GM18511 (cell line): ENCODE data around the gene SRCAP.
A peak's percentile ranks its signal among the peaks of the same experiment; 100 is the strongest.

Experiments
- ATAC-seq: cut with Tn5 transposase; IDR thresholded peaks from one replicate; pipeline ENCODE4 v1.9.1; 2021; ENCODE audit warnings: mild to moderate bottlenecking, moderate library complexity; ENCODE audit not compliant: unreplicated experiment

SRCAP gene

GRCh38 chr16:30698816-30699614, at the start of gene SRCAP:
TSS of gene SRCAP (plus strand) at chr16:30699171. CDS start at chr16:30700825, 1,654 bp downstream.
- ATAC-seq, result peak; percentile 40

GRCh38 chr16:30649725-30650368, 49.1 kb upstream of the SRCAP start:
- ATAC-seq, result peak; percentile 15

DNA sequence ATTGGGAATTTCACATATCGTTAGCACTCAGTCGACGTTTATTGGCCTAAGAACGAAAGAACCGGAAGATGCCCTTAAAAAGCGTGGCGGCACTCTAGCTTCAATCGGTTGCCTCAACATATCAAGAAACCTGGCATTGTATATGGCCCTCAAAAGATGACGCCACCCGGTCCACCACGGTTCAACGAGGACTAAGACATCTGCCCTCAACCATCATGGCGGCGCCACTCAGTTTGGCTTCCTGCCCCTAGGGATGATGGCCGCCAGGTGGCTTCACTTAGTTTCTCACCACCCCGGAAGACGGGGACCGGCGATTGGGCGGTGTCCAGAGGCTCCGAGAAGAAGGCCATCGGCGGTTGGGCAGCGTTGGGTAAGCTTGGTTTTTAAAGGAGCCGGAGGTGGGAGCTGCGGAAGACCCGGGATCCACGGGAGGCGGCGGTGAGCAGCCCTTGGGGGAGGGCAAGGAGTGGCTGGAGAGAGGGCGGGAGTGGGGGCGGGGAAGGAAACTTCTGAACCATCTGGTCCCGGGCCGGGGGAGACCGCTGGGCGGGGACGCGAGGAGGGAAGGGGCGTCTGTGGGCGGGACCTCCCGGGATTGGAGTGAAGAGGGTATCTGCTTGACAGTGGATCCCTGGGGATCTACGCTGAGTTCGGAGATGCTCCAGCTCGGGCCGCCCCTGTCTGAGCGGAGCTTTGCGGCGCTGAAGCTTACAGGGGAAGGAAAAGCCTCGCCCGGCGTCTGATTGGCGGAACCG, 48.4 kb upstream of the SRCAP start, which contains the start of gene PRR14:
Gene PRR14, plus strand, starts transcription at position 592 of the 755 bp plus-strand sequence. CDS start 686 bp downstream, outside the sequence.
- ATAC-seq, result peak; percentile 72

DNA sequence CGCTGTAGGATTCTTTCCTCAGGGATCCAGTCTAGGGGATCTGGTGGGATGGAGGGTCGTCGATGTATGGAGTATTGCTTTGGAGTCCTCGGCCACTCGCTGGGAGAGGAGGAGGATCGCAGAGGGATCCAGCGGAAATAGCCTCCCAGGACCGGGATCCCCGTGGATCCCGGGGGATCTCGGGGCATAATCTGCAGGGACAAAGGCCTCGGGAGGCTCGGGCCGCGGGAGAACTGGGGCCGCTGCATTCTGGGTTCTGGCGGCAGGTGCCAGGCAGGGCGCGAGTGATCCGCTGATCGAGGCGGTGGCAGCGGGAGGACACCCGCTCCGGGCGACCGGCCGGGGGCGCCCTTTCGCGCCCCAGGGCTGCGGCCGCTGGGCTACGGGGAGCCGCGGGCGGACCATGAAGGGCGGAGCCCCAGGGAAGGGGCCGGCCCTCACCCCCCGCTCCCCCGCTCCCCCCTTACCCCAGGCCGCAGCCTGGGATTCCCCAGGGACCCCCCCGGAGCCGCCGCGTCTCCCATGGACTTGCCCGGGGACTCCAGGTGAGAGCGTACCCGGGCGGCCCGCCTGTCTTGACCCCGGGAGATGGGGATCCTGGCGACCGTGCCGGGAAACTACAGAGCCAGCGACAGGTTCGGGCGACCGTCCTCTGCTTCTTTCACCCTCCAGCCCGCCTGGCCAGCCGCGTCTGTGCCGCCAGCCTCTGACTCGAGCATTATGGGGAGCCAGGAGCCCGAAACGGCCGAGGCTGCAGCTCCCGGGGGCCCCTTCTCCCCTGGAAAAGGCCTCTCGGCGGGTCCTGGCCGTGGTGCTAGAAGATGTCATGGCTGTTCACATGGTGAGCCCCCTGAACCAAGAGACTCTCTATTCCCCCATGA, 47.6 kb upstream of the SRCAP start:
- ATAC-seq, result peak; percentile 61

DNA sequence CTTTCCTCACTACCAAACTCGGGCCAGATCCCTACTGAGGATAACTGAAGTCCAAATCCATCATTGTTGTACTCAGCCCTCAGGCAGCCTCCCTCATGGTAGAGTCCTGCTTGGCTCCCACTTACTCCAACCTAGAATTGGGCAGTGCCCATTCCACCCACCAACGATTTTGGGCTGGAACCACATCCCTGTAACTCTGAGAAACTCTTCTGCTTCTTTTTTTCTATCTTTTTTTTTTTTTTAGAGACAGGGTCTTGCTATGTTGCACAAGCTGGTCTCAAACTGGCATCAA, 47.0 kb upstream of the SRCAP start:
- no peak for ATAC-seq

- no peak for ATAC-seq
These were observed 46.3 kb upstream of the SRCAP start for GRCh38 chr16:30652718-30653117.

DNA sequence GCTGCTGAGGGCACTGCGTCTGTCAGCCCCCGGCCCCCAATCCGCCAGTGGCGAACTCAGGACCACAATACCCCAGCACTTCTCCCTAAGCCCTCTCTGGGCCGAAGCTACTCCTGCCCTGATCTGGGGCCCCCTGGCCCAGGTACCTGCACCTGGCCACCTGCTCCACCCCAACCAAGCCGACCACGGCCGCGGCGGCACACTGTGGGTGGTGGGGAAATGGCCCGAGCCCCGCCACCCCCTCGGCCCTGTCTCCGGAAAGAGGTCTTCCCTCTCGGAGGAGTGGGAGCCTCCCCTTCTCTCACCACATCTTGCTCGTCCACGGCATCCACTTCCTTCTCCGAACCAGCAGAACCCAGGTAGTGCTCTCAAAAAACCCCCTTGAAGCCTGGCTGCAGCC, 44.1 kb upstream of the SRCAP start:
- no peak for ATAC-seq

GRCh38 chr16:30655815-30656347, 43.1 kb upstream of the SRCAP start:
- ATAC-seq, result no peak

DNA sequence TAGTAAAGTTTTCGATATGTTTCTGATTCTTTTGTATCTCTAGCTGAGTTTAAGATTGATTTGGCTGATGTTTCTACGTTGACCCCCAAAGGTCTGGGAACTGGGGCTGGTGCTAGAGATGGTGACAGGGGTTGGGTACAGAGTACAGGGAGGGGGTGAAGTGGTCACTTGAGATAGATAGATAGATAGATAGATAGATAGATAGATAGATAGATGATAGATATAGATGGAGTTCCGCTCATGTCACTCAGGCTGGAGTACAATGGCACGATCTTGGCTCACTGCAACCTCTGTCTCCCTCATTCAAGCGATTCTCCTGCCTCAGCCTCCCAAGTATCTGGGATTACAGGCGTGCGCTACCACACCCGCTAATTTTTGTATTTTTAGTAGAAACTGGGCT, 42.6 kb upstream of the SRCAP start:
- ATAC-seq, result no peak

DNA sequence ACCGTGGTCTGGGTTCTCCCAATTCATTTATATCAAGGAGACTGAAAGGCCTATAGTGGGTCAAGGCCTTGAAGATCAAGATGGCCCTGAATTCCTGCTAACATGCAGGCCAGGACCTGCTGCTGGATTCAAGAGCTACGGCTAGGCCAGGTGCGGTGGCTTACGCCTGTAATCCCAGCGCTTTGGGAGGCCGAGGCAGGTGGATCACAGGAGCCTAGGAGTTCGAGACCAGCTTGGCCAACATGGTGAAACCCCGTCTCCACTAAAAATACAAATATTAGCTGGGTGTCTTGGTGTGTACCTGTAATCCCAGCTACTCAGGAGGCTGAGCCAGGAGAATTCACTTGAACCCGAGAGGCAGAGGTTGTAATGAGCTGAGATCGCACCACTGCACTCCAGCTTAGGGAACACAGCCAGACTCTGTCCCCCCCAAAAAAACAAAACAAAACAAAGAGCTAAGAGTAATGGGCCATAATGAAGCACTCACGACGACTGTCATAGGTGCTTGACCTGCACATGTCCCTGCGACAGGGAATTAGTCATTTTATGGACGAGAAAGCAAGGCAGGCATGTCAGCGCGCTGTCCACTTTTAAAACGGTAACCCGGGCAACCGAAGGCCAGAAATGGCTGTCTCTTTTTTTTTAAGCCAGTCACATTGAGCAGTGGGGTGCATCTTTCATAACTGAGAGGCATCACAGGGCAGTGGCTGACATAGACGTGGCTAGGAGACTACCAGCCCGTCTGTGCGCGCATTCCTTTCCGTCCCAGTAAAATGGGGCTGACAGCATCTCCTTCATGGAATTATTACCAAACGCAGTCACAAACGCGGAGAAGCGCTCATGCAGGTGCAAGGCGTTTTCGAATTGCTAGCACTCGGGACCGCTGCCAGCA, 41.8 kb upstream of the SRCAP start:
- ATAC-seq, result no peak

- ATAC-seq, result peak; percentile 72
These were observed 40.9 kb upstream of the SRCAP start, which contains the start of gene FBRS for GRCh38 chr16:30657866-30658730. TSS of gene FBRS (plus strand) at chr16:30658431. CDS start at chr16:30659519, 1,088 bp downstream.

- ATAC-seq, result peak; percentile 34
These were observed 40.1 kb upstream of the SRCAP start for GRCh38 chr16:30658731-30659506.

DNA sequence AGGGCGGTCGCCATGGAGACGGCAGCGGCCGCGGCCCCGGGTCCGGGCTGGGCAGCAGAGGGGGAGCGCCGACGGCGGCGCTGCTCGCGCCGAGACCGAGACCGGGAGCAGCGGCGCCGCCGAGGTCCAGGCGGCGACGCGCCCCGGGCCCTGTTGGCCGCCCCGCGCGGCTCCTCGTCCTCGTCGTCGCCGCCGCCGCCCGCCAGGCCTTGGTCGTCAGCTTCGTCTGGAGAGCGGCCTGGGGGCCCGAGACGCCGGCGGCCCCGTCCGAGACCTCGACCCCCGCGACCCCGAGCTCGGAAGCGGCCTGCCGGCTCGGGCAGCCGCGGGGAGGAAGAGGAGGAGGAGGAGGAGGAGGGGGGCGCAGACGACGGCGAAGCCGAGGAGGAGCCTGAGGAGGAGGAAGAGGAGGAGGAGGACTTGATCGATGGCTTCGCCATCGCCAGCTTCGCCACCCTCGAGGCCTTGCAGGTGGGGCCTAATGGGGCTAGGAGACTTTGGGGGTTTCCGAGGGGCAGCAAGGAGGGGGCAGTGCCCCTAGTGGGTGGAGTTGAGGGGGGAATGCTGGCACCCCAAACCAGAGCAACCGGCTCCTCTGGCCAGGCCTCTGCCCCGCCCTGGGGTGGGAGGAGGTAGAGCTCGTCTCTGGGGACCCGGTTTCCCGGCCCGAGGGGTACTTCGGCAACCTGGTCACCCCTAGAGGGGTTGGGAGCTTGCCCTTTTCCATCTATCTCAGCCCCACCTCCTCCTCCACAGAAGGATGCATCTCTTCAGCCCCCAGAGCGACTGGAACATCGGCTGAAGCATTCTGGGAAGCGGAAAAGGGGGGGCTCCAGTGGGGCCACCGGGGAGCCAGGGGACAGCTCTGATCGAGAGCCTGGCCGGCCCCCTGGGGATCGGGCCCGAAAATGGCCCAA, 39.2 kb upstream of the SRCAP start:
- ATAC-seq, result no peak

GRCh38 chr16:30660424-30661261, 38.3 kb upstream of the SRCAP start:
- no peak for ATAC-seq

- ATAC-seq, result no peak
These were observed 36.5 kb upstream of the SRCAP start for GRCh38 chr16:30662449-30662848.

DNA sequence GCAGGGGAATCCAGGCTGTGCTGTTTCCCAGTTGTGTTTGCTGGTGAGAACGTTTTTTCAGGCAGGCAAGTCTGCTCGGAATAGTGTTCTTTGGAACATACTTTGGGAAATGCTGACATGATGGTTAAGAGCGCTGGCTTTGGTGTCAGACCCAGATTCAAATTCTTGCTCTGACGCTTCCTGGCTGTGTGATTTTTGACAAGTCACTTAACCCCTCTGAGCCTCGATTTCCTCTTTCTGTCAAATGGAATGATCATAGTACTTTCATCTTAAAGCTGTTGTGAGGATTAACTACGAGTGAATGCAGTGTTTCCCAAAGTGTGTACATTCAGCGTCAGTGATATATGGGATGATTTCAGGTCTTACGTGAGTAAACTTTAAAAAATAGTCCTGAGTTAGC, 35.9 kb upstream of the SRCAP start:
- no peak for ATAC-seq
